Stimulated activated CD8-positive, alpha-beta memory T cell treated with anti-CD3 and anti-CD28 coated beads, Interleukin-15, amount 100 ng/mL, for 48 hours (primary cell): ENCODE measurements around the gene NEO1.
"Not testable (repeated sequence)": the region's sequence is repeated elsewhere in the genome, so short reads cannot be mapped to it uniquely, and the experiment has no call there.

Experiments used
- DNase-seq, 2 donors: peaks; one replicate each; pipeline ENCODE4 v3.0.0-alpha.2; 2020; ENCODE audit warnings: low read depth in 2 of 2

The NEO1 gene

GRCh38 chr15:73196113-73196512, 143.8 kb downstream of the NEO1 start:
- DNase-seq = no peak

DNA sequence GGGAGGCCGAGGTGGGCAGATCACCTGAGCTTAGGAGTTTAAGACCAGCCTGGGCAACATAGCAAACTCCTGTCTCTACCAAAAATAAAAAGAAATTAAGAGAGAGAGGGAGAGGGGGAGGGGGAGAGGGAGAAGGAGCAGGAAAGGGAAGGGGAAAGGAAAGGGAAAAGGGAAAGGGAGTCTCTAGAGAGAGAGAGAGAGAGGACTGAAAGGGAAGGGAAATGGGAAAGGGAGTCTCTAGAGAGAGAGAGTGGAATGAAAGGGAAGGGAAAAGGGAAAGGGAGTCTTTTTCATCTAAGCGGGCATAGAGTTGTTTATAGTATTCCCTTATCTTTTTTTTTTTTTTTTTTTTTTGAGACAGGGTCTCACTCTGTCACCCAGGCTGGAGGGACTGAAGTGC, 148.1 kb downstream of the NEO1 start:
- no peak for DNase-seq

GRCh38 chr15:73210630-73211029, 158.4 kb downstream of the NEO1 start:
- DNase-seq = no peak

GRCh38 chr15:73212424-73212823, 160.2 kb downstream of the NEO1 start:
- DNase-seq = no peak

DNA sequence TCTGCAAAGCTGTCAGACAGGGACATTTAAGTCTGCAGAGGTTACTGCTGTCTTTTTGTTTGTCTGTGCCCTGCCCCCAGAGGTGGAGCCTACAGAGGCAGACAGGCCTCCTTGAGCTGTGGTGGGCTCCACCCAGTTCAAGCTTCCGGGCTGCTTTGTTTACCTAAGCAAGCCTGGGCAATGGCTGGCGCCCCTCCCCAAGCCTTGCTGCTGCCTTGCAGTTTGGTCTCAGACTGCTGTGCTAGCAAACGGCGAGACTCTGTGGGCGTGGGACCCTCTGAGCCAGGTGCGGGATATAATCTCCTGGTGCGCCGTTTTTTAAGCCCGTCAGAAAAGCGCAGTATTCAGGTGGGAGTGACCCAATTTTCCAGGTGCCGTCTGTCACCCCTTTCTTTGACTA, 169.2 kb downstream of the NEO1 start:
- DNase-seq = not testable (repeated sequence)

GRCh38 chr15:73225358-73226015, 173.2 kb downstream of the NEO1 start:
- DNase-seq = peak; percentile 41 to 45

DNA sequence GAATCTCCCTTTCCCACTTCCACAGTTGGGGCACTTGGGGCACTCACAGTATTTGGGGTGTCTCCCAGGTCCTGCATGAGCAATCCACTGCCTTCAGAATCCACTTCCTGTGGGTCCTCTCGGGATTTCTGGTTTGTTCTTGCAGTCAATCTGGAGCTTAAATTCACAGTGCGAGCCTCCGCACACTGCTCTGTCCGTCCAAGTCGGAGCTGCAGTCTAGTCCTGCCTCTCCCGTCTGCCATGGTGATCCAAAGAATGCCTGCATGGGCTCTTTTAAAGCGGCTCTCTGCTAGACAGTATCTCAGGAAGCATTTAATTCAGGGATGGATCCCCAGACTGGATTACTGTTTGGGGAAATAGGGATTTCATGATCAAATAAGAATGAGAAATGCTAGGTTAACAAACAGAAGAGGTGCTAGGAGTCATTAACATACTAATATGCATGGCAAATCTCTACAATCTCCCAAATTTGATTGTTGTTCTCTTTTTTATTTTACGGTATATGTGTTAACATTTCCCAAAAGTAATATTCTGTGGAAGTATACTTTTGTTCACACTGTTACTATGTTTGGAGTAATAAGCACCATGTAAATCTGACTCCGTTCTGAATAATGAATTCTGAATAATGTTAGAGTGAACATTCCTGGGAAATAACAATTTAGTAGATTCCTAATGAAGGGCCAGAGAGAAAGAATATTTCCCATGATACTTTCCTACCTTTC, 174.0 kb downstream of the NEO1 start:
- DNase-seq = no peak

GRCh38 chr15:73227433-73228056, 175.3 kb downstream of the NEO1 start:
- DNase-seq = no peak

DNA sequence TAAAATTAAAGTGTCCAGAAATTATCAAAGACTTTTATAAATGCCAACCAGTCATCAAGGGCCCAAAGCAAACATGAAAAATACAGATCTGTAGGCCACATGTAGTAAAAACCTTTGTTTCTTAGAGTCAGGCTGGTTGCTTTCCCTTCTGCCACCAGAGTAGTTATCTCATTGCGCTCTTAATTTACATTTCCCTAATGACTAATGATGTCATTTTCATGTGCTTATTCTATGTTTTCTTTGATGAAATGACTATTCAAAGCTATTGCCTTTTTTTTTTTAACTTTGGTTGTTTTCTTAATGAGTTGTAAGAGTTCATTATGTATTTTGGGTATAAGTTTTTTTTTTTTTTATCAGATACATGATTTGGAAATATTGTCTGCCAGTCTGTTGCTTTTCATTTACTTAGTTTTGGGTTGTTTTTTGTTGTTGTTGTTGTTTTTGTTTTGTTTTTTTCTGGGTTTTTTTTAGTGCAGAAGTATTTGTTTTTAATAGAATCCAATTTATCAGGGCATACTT, 175.9 kb downstream of the NEO1 start:
- DNase-seq = no peak

GRCh38 chr15:73231661-73232419, 179.6 kb downstream of the NEO1 start:
- no peak for DNase-seq

- DNase-seq = no peak
These were observed 180.5 kb downstream of the NEO1 start for GRCh38 chr15:73232776-73233175.

- no peak for DNase-seq
These were observed 181.4 kb downstream of the NEO1 start for GRCh38 chr15:73233623-73234022.

GRCh38 chr15:73237910-73238309, 185.6 kb downstream of the NEO1 start:
- no peak for DNase-seq

- DNase-seq = no peak
These were observed 187.4 kb downstream of the NEO1 start for GRCh38 chr15:73239564-73240215.

- DNase-seq = peak; percentile 34
These were observed 188.7 kb downstream of the NEO1 start for GRCh38 chr15:73240866-73241499.

DNA sequence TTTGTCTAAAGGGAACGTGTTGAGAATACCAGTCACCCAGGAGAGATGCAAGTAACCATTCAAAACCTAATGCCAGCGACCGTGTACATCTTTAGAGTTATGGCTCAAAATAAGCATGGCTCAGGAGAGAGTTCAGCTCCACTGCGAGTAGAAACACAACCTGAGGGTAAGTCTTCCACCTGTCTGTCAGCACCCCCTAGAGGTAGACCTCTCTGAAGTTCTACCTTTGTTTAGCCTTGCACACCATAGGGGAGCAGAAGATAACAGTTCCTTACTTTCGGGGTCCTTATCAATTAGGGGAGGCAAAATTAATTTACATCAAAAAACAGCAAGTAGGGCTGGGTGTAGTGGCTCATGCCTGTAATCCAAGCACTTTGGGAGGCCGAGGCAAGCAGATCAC, 192.1 kb downstream of the NEO1 start:
- no peak for DNase-seq

- no peak for DNase-seq
These were observed 194.2 kb downstream of the NEO1 start for GRCh38 chr15:73246439-73246838.

GRCh38 chr15:73246898-73247297, 194.6 kb downstream of the NEO1 start:
- DNase-seq = no peak

GRCh38 chr15:73247331-73247730, 195.1 kb downstream of the NEO1 start:
- DNase-seq = no peak

DNA sequence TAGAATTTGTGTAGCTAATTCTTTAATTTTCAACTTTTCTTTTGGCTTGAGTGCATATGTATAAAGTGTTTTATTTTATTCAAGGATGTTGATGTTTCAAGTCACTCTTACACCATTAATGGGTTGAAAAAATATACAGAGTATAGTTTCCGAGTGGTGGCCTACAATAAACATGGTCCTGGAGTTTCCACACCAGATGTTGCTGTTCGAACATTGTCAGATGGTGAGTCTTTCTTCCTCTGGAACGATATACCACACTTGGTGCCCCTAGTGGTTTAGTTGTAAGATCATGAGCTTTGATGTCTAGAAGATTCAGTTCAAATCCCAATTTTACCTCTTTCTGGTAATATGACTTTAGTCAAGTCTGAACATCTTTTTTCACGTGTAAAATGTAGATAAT, 197.2 kb downstream of the NEO1 start:
- DNase-seq = no peak

DNA sequence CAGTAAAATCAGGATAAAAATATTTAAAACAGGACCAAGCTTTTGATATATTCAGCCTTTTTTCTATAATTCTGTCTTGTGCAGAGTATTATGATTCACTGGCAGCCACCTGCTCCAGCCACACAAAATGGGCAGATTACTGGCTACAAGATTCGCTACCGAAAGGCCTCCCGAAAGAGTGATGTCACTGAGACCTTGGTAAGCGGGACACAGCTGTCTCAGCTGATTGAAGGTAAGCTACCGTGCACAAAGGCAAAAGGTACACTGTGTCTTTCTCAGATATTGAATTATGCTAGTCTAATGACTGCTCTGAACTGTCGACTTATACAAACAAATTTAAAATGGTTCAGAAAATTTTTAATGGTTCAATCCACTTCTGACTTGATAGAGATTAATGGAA, 202.3 kb downstream of the NEO1 start:
- DNase-seq = no peak
